GM23338 (cell line): ENCODE data around the gene CPSF3.

Source experiments
- CREB1 ChIP-seq: fragments of 250-450 bp; sonication (Bioruptor Pico); IDR thresholded peaks from 2 replicates; pipeline ENCODE4 v1.5.0; 2020; ENCODE audit warnings: low read depth, mild to moderate bottlenecking, moderate library complexity
- CTCF ChIP-seq, 2 experiments: fragments of 200-600 bp in 1 of 2; sonication (generic) in 1 of 2; conservative IDR thresholded peaks; 2 replicates each; pipeline versions ENCODE4 v1.5.1 to v1.6.1; 2016 to 2017; ENCODE audit warnings: antibody characterized with exemption in 2 of 2, low read depth in 2 of 2, mild to moderate bottlenecking in 2 of 2, moderate library complexity in 1 of 2
- EZH2 ChIP-seq: fragments of 200-600 bp; sonication (generic); IDR thresholded peaks from one replicate; pipeline ENCODE4 v1.8.0; 2017; ENCODE audit warnings: antibody characterized with exemption, mild to moderate bottlenecking, low read depth; ENCODE audit not compliant: unreplicated experiment
- EZH2phosphoT487 ChIP-seq: fragments of 200-600 bp; sonication (generic); IDR thresholded peaks from one replicate; pipeline ENCODE4 v1.8.1; 2018; ENCODE audit warnings: antibody characterized with exemption; ENCODE audit not compliant: unreplicated experiment
- JUNB ChIP-seq: IDR thresholded peaks from one replicate; pipeline ENCODE4 v1.6.1; 2016; ENCODE audit warnings: antibody characterized with exemption; ENCODE audit not compliant: unreplicated experiment
- NANOG ChIP-seq: IDR thresholded peaks from 2 replicates; pipeline ENCODE4 v1.6.1; 2016; ENCODE audit warnings: antibody characterized with exemption, borderline replicate concordance
- POLR2AphosphoS5 ChIP-seq: IDR thresholded peaks from 2 replicates; pipeline ENCODE4 v1.6.1; 2016; ENCODE audit warnings: antibody characterized with exemption, low read depth
- ZNF114 ChIP-seq: fragments of 250-450 bp; sonication (Bioruptor Pico); IDR thresholded peaks from 2 replicates; pipeline ENCODE4 v1.5.0; 2020; ENCODE audit warnings: mild to moderate bottlenecking, moderate library complexity
- ZNF331 ChIP-seq: fragments of 250-450 bp; sonication (Bioruptor Pico); IDR thresholded peaks from 2 replicates; pipeline ENCODE4 v1.5.0; 2020; ENCODE audit warnings: low read depth, mild to moderate bottlenecking, moderate library complexity
- ZNF462 ChIP-seq: fragments of 250-450 bp; sonication (Bioruptor Pico); IDR thresholded peaks from 2 replicates; pipeline ENCODE4 v1.5.0; 2020; ENCODE audit warnings: mild to moderate bottlenecking, moderate library complexity
- TF ChIP-seq, protein P1 (sequence below): IDR thresholded peaks from one replicate; pipeline ENCODE4 v1.6.1; 2018; ENCODE audit warnings: antibody characterized with exemption; ENCODE audit not compliant: unreplicated experiment
- TF ChIP-seq, protein P2 (sequence below): IDR thresholded peaks from 2 replicates; pipeline ENCODE4 v1.6.1; 2016; ENCODE audit warnings: antibody characterized with exemption

- no peak for TF ChIP-seq CTCF (conservative IDR thresholded peaks at IDR 0.05; ENCODE audit: low read depth in 2 of 2)
- TF ChIP-seq, protein P1, sequence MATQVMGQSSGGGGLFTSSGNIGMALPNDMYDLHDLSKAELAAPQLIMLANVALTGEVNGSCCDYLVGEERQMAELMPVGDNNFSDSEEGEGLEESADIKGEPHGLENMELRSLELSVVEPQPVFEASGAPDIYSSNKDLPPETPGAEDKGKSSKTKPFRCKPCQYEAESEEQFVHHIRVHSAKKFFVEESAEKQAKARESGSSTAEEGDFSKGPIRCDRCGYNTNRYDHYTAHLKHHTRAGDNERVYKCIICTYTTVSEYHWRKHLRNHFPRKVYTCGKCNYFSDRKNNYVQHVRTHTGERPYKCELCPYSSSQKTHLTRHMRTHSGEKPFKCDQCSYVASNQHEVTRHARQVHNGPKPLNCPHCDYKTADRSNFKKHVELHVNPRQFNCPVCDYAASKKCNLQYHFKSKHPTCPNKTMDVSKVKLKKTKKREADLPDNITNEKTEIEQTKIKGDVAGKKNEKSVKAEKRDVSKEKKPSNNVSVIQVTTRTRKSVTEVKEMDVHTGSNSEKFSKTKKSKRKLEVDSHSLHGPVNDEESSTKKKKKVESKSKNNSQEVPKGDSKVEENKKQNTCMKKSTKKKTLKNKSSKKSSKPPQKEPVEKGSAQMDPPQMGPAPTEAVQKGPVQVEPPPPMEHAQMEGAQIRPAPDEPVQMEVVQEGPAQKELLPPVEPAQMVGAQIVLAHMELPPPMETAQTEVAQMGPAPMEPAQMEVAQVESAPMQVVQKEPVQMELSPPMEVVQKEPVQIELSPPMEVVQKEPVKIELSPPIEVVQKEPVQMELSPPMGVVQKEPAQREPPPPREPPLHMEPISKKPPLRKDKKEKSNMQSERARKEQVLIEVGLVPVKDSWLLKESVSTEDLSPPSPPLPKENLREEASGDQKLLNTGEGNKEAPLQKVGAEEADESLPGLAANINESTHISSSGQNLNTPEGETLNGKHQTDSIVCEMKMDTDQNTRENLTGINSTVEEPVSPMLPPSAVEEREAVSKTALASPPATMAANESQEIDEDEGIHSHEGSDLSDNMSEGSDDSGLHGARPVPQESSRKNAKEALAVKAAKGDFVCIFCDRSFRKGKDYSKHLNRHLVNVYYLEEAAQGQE: no peak
- TF ChIP-seq POLR2AphosphoS5: no peak
- TF ChIP-seq CREB1: no peak
- TF ChIP-seq, protein P2, sequence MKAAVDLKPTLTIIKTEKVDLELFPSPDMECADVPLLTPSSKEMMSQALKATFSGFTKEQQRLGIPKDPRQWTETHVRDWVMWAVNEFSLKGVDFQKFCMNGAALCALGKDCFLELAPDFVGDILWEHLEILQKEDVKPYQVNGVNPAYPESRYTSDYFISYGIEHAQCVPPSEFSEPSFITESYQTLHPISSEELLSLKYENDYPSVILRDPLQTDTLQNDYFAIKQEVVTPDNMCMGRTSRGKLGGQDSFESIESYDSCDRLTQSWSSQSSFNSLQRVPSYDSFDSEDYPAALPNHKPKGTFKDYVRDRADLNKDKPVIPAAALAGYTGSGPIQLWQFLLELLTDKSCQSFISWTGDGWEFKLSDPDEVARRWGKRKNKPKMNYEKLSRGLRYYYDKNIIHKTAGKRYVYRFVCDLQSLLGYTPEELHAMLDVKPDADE: no peak
- no peak for TF ChIP-seq ZNF331 (CRISPR knock-in tag)
- no peak for TF ChIP-seq ZNF114 (CRISPR knock-in tag)
- no peak for TF ChIP-seq EZH2phosphoT487
- TF ChIP-seq EZH2: no peak
- TF ChIP-seq JUNB: no peak
- no peak for TF ChIP-seq ZNF462 (CRISPR knock-in tag)
- TF ChIP-seq NANOG: no peak
Measured at GRCh38 chr2:9424447-9425164, 1.2 kb downstream of the CPSF3 start.
